NT2/D1 (cell line): Measurements from ENCODE around the gene AMOT.

ENCODE experiments used
- DNase-seq: peaks from one replicate; pipeline ENCODE4 v3.0.0-alpha.2; 2011; ENCODE audit warnings: low read depth, low spot score
- H3K27me3 ChIP-seq: 2 replicates; pipeline ENCODE4 v1.6.0; 2011; ENCODE audit warnings: mild to moderate bottlenecking; ENCODE audit not compliant: insufficient read length, insufficient read depth
- H3K36me3 ChIP-seq: 2 replicates; pipeline ENCODE4 v1.6.1; 2011; ENCODE audit warnings: mild to moderate bottlenecking, low read length, mixed read lengths; ENCODE audit not compliant: insufficient read depth, insufficient read length
- H3K4me1 ChIP-seq: 2 replicates; pipeline ENCODE4 v1.5.1; 2011; ENCODE audit not compliant: insufficient read depth, insufficient read length
- H3K4me3 ChIP-seq: 2 replicates; pipeline ENCODE4 v1.5.1; 2011; ENCODE audit warnings: low read depth; ENCODE audit not compliant: insufficient read length
- H3K9ac ChIP-seq: 2 replicates; pipeline ENCODE4 v1.6.0; 2011; ENCODE audit warnings: low read depth; ENCODE audit not compliant: insufficient read length
- H3K9me3 ChIP-seq: 2 replicates; pipeline ENCODE4 v1.5.1; 2011; ENCODE audit warnings: mild to moderate bottlenecking, low read length; ENCODE audit not compliant: insufficient read depth
- SUZ12 ChIP-seq: IDR thresholded peaks from 2 replicates; pipeline ENCODE4 v1.6.1; 2011; ENCODE audit not compliant: insufficient read length, insufficient read depth; ENCODE audit errors: extremely low read depth
- YY1 ChIP-seq: IDR thresholded peaks from 2 replicates; pipeline ENCODE4 v1.6.1; 2011; ENCODE audit not compliant: insufficient read length, insufficient read depth
- ZNF274 ChIP-seq: IDR thresholded peaks from 2 replicates; pipeline ENCODE4 v1.6.1; 2011; ENCODE audit warnings: mild to moderate bottlenecking, low read depth, low read length

Gene AMOT

DNA sequence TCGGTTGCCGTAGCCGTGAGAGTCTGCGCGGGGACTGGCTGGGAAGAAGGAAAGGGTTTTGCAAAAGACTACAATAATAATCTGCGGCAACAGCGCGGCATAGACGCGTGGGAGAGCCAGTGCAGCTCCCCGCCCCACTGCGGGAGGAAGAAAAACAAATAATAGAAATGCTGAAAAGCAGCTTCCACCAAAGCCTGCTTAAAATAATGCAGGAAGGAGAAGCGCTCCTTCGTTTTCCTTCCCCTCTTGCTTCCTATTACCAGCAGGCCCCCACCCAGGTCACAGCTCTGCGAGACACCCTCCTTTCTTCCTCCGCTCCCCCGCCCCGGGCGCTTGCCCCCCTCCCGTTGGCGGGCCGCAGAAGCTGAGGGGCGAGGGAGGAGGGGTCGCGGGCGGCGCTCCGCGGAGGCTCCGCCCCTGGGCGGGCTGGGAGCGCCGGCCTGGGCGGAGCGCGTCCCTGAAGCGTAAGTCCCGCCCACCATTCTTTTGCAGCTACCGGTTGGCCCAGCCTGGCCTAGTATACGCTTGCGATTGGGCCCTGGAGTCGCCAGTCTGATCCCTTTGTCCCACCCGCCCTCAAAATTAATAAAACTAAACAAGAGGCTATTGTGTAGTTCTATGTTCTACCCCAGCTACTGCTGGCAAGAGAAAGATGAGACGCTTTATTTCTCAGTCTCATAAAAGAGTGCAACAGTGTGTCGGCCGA is 636 bp upstream of the AMOT start:
- Histone ChIP-seq H3K9me3 (no peaks in the 10 kb centered on the region), H3K36me3 (no peaks in the 10 kb centered on the region), H3K27me3 (peaks cover 20% of the 10 kb centered on the region), H3K4me1 (no peaks in the 10 kb centered on the region), H3K4me3 (peak overlapping the region; percentile 66), H3K9ac (peak overlapping the region; percentile 72)
- no peak for TF ChIP-seq ZNF274
- no peak for TF ChIP-seq SUZ12
- TF ChIP-seq YY1 = no peak
- DNase-seq = peak; percentile 75

- H3K4me3 ChIP-seq = peak overlapping the region; percentile 66
- no peak for DNase-seq
- H3K27me3 ChIP-seq = peaks cover 22% of the 10 kb centered on the region
- H3K9ac ChIP-seq = peak overlapping the region; percentile 74
- no peaks in the 10 kb centered on the region for H3K36me3 ChIP-seq
- no peak for TF ChIP-seq SUZ12
- TF ChIP-seq ZNF274 = no peak
- TF ChIP-seq YY1 = no peak
- H3K4me1 ChIP-seq = no peaks in the 10 kb centered on the region
- H3K9me3 ChIP-seq = no peaks in the 10 kb centered on the region
These were observed 775 bp downstream of the AMOT start for GRCh38 chrX:112839856-112840255.

- DNase-seq = no peak
- Histone ChIP-seq H3K4me1 (peaks cover 2% of the 10 kb centered on the region), H3K4me3 (no peak overlapping the region), H3K36me3 (no peaks in the 10 kb centered on the region), H3K9me3 (no peaks in the 10 kb centered on the region), H3K27me3 (peaks cover 22% of the 10 kb centered on the region), H3K9ac (no peak overlapping the region)
- TF ChIP-seq YY1 (no peak), SUZ12 (no peak), ZNF274 (no peak)
These were observed 3.1 kb downstream of the AMOT start for GRCh38 chrX:112837531-112837930.

- TF ChIP-seq YY1 = no peak
- no peak for TF ChIP-seq SUZ12
- TF ChIP-seq ZNF274 = no peak
- Histone ChIP-seq H3K4me1 (peaks cover 2% of the 10 kb centered on the region), H3K9me3 (no peaks in the 10 kb centered on the region), H3K36me3 (peaks cover 2% of the 10 kb centered on the region), H3K9ac (no peak overlapping the region), H3K27me3 (peaks cover 22% of the 10 kb centered on the region), H3K4me3 (no peak overlapping the region)
- DNase-seq = no peak
These were observed 5.6 kb downstream of the AMOT start for GRCh38 chrX:112835019-112835418.

GRCh38 chrX:112834031-112834845 is 6.4 kb downstream of the AMOT start:
- H3K4me1 ChIP-seq = peaks cover 2% of the 10 kb centered on the region
- DNase-seq = no peak
- TF ChIP-seq YY1 (no peak), SUZ12 (no peak), ZNF274 (no peak)
- no peak overlapping the region for H3K4me3 ChIP-seq
- no peak overlapping the region for H3K9ac ChIP-seq
- H3K27me3 ChIP-seq = peaks cover 14% of the 10 kb centered on the region
- peaks cover 8% of the 10 kb centered on the region for H3K36me3 ChIP-seq
- no peaks in the 10 kb centered on the region for H3K9me3 ChIP-seq

- TF ChIP-seq ZNF274 = no peak
- no peak for TF ChIP-seq SUZ12
- DNase-seq = no peak
These were observed 8.0 kb downstream of the AMOT start for GRCh38 chrX:112832481-112833095.

DNA sequence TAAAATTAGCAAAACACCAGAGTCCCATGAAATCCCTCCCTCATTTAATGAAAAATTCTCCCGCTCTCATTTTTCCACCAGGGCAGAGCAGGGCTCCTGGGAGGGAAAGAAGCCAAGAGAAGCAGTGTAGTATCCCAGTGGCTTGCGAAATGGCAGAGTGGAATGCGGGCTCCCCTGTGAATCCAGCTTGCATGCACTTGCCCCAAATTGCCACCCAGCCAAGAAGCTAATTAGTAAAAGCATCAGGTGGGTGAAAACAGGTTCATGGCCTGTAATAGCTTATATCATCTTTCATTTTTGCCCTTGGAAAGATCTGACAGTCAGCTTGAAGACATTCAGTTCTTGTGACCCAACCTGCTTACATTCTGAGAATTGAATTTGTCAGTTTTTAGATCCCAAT is 10.1 kb downstream of the AMOT start:
- H3K9ac ChIP-seq = no peak overlapping the region
- peaks cover 10% of the 10 kb centered on the region for H3K36me3 ChIP-seq
- no peak overlapping the region for H3K4me3 ChIP-seq
- no peak for DNase-seq
- H3K4me1 ChIP-seq = peaks cover 2% of the 10 kb centered on the region
- no peaks in the 10 kb centered on the region for H3K27me3 ChIP-seq
- no peak for TF ChIP-seq YY1
- no peak for TF ChIP-seq ZNF274
- TF ChIP-seq SUZ12 = no peak
- no peaks in the 10 kb centered on the region for H3K9me3 ChIP-seq

More at GRCh38 chrX:112832481-112833095, 8.0 kb downstream of the AMOT start:
- Histone ChIP-seq H3K36me3 (peaks cover 10% of the 10 kb centered on the region), H3K9me3 (no peaks in the 10 kb centered on the region), H3K9ac (peak overlapping the region; percentile 34), H3K4me1 (peaks cover 2% of the 10 kb centered on the region), H3K4me3 (no peak overlapping the region), H3K27me3 (peaks cover 3% of the 10 kb centered on the region)
